ENCODE measurements around the gene OLR1.
A peak's percentile ranks its signal among the peaks of the same experiment; 100 is the strongest.
"Not testable (repeated sequence)": the region's sequence is repeated elsewhere in the genome, so short reads cannot be mapped to it uniquely, and the experiment has no call there.

The OLR1 gene
- long read RNA-seq, donor 1 = 0 reads
- long read RNA-seq, donor 2 = 0 reads
- long read RNA-seq, donor 3 = 0 reads
- long read RNA-seq, donor 4 = 0 reads
- long read RNA-seq, donor 5, partial matches to known transcripts = 24 of 73 reads
- long read RNA-seq, donor 5, other reads (novel, unspliced or antisense) = 48 of 73 reads
- long read RNA-seq, donor 6 = 0 reads
- long read RNA-seq, donor 7 = 0 reads
- long read RNA-seq, donor 8, partial matches to known transcripts = 0 of 1 reads
- long read RNA-seq, donor 8, other reads (novel, unspliced or antisense) = 0 of 1 reads

GRCh38 chr12:10171973-10172728 lies at the start of gene OLR1:
Gene OLR1, minus strand, starts transcription at chr12:10172132. Its CDS starts 55 bp downstream, at chr12:10172077.
- DNase-seq = no peak

GRCh38 chr12:10220398-10221077 lies 48.6 kb upstream of the OLR1 start:
- no peak for DNase-seq

- no peak for DNase-seq
These were observed 46.1 kb upstream of the OLR1 start for GRCh38 chr12:10218021-10218420.

GRCh38 chr12:10215946-10216345 lies 44.0 kb upstream of the OLR1 start:
- not testable (repeated sequence) for DNase-seq

GRCh38 chr12:10215436-10215835 lies 43.5 kb upstream of the OLR1 start:
- no peak for DNase-seq

- no peak for DNase-seq
These were observed 42.9 kb upstream of the OLR1 start for GRCh38 chr12:10214895-10215267.

GRCh38 chr12:10214136-10214894 lies 42.4 kb upstream of the OLR1 start:
- DNase-seq = peak; percentile 22

GRCh38 chr12:10213168-10214135 lies 41.5 kb upstream of the OLR1 start:
- DNase-seq = peak; percentile 87

GRCh38 chr12:10212739-10213131 lies 40.8 kb upstream of the OLR1 start, which contains the start of gene GABARAPL1:
Gene GABARAPL1, plus strand, starts transcription at chr12:10212877. Its CDS starts 253 bp downstream, at chr12:10213130.
- peak; percentile 86 for DNase-seq

GRCh38 chr12:10211940-10212738 lies 40.2 kb upstream of the OLR1 start:
- DNase-seq = peak; percentile 89

GRCh38 chr12:10211101-10211939 lies 39.4 kb upstream of the OLR1 start:
- peak; percentile 18 for DNase-seq

- no peak for DNase-seq
These were observed 38.3 kb upstream of the OLR1 start for GRCh38 chr12:10210225-10210624.

- no peak for DNase-seq
These were observed 35.2 kb upstream of the OLR1 start for GRCh38 chr12:10207136-10207535.

GRCh38 chr12:10205220-10205807 lies 33.4 kb upstream of the OLR1 start:
- DNase-seq = no peak

- not testable (repeated sequence) for DNase-seq
These were observed 32.6 kb upstream of the OLR1 start for GRCh38 chr12:10204495-10204894.

GRCh38 chr12:10197879-10198278 lies 25.9 kb upstream of the OLR1 start:
- DNase-seq = no peak

GRCh38 chr12:10196210-10196609 lies 24.3 kb upstream of the OLR1 start:
- no peak for DNase-seq

GRCh38 chr12:10194160-10194670 lies 22.3 kb upstream of the OLR1 start:
- no peak for DNase-seq

- DNase-seq = no peak
These were observed 19.9 kb upstream of the OLR1 start for GRCh38 chr12:10191865-10192264.
